Activated CD4-positive, alpha-beta T cell treated with anti-CD3 and anti-CD28 coated beads, Interleukin-2, amount 10 ng/mL, durations not matched to agents 7 days and 5 days (primary cell): ENCODE data around the gene NT5DC4. TPM values are rescaled to one million over a fixed set of nuclear protein-coding genes. Genes with fewer than 3 reads are reported as not detected.
"Not testable (repeated sequence)": the region's sequence is repeated elsewhere in the genome, so short reads cannot be mapped to it uniquely, and the experiment has no call there.

Experiments used
- CTCF ChIA-PET: fragments of 350-600 bp; sonication (Branson Sonifier 250); formaldehyde crosslinking; loops from one replicate; lab custom pipeline; 2021; ENCODE audit warnings: antibody characterized with exemption; lab: Charles Lee
- POLR2A ChIA-PET: fragments of 350-600 bp; sonication (Branson Sonifier 250); formaldehyde crosslinking; loops from one replicate; lab custom pipeline; 2021; ENCODE audit warnings: antibody characterized with exemption; lab: Charles Lee
- DNase-seq: peaks from one replicate; pipeline ENCODE4 v3.0.0-alpha.2; 2020
- H3K27ac Mint-ChIP-seq: one replicate; pipeline ENCODE4 v1.8.0; 2021; ENCODE audit warnings: mild to moderate bottlenecking, moderate library complexity, mixed read lengths
- H3K27me3 Mint-ChIP-seq: one replicate; pipeline ENCODE4 v1.8.0; 2021; ENCODE audit warnings: mixed read lengths
- H3K36me3 Mint-ChIP-seq: one replicate; pipeline ENCODE4 v1.8.0; 2021; ENCODE audit warnings: low read depth, mixed read lengths
- H3K4me1 Mint-ChIP-seq: one replicate; pipeline ENCODE4 v1.8.0; 2021; ENCODE audit warnings: mixed read lengths
- H3K4me3 Mint-ChIP-seq: one replicate; pipeline ENCODE4 v1.8.0; 2021; ENCODE audit warnings: mild to moderate bottlenecking, moderate library complexity, mixed read lengths
- H3K9me3 Mint-ChIP-seq: one replicate; pipeline ENCODE4 v1.8.0; 2021; ENCODE audit warnings: mixed read lengths
- total RNA-seq, 2 experiments: library from RNA; stranded (reverse); gene quantifications; one replicate each; pipeline ENCODE4 v1.2.3, GENCODE V29; 2021

NT5DC4 gene
- total RNA-seq, 2 experiments from 2014 or later: not detected

DNA sequence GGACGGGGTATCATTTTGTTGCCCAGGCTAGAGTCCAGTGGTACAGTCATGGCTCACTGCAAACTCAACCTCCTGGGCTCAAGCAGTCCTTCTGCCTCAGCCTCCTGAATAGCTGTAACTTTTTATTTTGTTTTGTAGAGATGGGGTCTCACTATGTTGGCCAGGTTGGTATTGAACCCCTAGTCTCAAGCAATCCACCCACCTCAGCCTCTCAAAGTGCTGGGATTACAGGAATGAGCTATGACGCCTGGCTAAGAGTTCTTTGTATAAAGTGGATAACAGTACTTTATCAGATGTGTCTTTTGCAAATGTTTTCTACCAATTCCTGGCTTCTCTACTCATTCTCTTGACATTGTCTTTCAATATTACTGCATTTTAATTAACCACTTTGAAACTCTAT lies 17.1 kb upstream of the NT5DC4 start:
- Mint-ChIP-seq H3K9me3 (no peaks in the 10 kb centered on the region), H3K4me1 (peaks cover 54% of the 10 kb centered on the region), H3K27me3 (peaks cover 24% of the 10 kb centered on the region), H3K27ac (no peak overlapping the region), H3K4me3 (no peak overlapping the region), H3K36me3 (no peaks in the 10 kb centered on the region)
- ChIA-PET POLR2A (no interaction called here), CTCF (interaction anchor here (0.6 to 5.1 kb wide), 4 partner anchors 12 to 77 kb away, joined by 3 to 27 read pairs (median 3); no protein-coding TSS in a partner anchor)
- no peak for DNase-seq

DNA sequence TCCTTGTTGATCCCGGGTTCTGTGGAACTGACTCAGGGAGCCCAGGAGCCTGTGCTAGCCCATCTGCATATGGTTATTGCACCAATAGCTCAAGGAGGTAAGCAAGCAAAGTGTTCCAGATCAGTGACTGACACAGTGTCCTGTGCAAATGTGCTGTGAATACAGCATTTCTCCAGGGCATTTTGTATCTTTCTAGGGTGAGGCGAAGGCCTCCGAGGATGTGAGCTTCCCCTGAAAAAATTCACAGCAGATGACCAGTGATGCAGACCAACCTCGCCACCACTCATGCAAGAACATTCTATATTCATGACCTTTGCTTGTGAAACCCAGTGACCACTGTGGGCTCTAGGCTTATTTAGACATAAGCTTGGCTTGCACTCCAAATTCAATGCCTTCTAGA lies 15.2 kb upstream of the NT5DC4 start:
- CTCF ChIA-PET: interaction anchor here (0.7 to 5.1 kb wide), 9 partner anchors 14 to 209 kb away, joined by 3 to 29 read pairs (median 4); no protein-coding TSS in a partner anchor
- Mint-ChIP-seq H3K9me3 (no peaks in the 10 kb centered on the region), H3K4me1 (peaks cover 53% of the 10 kb centered on the region), H3K4me3 (no peak overlapping the region), H3K27me3 (peaks cover 7% of the 10 kb centered on the region), H3K36me3 (no peaks in the 10 kb centered on the region), H3K27ac (no peak overlapping the region)
- no peak for DNase-seq
- POLR2A ChIA-PET: interaction anchor here (1.5 kb wide), 1 partner anchor 13 kb away, joined by 4 read pairs; no protein-coding TSS in a partner anchor

DNA sequence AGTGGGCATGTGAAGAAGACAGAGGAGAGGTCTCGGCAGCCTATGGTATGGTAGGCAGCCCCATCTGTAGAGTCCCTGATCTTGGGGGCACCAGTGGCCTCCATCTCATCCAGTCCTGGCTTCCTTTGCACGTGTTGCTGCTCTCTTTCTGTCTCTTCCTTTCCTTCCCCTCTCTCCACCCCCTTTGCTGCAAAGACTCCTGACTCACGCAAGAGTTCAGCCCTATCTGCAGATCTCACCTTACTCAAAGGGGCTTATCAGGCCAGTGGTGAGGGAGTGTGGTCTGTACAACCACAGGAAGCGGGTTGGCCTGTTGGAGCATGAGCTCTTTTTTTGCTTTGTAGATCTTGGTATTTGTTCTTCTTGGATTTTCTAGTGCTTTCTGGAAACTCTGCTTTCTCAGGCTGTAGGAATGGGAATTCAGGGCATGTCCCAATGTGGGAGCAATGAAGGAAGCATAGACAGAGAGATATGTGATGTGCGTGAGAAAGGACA lies 14.6 kb upstream of the NT5DC4 start:
- peak; percentile 88 for DNase-seq

DNA sequence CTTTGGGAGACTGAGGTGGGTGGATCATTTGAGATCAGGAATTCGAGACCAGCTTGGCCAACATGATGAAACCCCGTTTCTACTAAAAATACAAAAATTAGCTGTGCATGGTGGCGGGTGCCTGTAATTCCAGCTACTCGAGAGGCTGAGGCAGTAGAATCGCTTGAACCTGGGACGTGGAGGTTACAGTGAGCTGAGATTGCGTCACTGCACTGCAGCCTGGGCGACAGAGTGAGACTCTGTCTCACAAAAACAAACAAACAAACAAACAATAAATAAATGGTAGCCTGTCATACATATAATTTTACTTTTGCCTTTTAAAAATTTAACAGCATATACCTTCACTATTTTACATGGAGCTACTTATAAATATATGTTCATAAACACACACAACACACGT lies 13.9 kb upstream of the NT5DC4 start:
- peaks cover 50% of the 10 kb centered on the region for H3K4me1 Mint-ChIP-seq
- CTCF ChIA-PET: interaction anchor here (0.6 to 5.1 kb wide), 14 partner anchors 15 to 81 kb away, joined by 3 to 29 read pairs (median 4); partner anchors contain the start of gene SLC20A1
- peaks cover 12% of the 10 kb centered on the region for H3K27me3 Mint-ChIP-seq
- H3K36me3 Mint-ChIP-seq, DNase-seq, H3K27ac Mint-ChIP-seq, H3K9me3 Mint-ChIP-seq, H3K4me3 Mint-ChIP-seq: not testable (repeated sequence)
- POLR2A ChIA-PET: interaction anchor here (1.5 kb wide), 1 partner anchor 14 kb away, joined by 4 read pairs; no protein-coding TSS in a partner anchor

More for the DNA sequence above, 14.6 kb upstream of the NT5DC4 start:
- POLR2A ChIA-PET: interaction anchor here (1.5 kb wide), 1 partner anchor 14 kb away, joined by 4 read pairs; no protein-coding TSS in a partner anchor
- H3K4me1 Mint-ChIP-seq: peaks cover 52% of the 10 kb centered on the region
- no peaks in the 10 kb centered on the region for H3K36me3 Mint-ChIP-seq
- H3K27ac Mint-ChIP-seq: peak overlapping the region; percentile 38
- H3K27me3 Mint-ChIP-seq: peaks cover 11% of the 10 kb centered on the region
- H3K4me3 Mint-ChIP-seq: peak overlapping the region; percentile 17
- CTCF ChIA-PET: interaction anchor here (0.6 to 5.1 kb wide), 12 partner anchors 14 to 209 kb away, joined by 3 to 29 read pairs (median 4); partner anchors contain the start of gene SLC20A1
- no peaks in the 10 kb centered on the region for H3K9me3 Mint-ChIP-seq

DNA sequence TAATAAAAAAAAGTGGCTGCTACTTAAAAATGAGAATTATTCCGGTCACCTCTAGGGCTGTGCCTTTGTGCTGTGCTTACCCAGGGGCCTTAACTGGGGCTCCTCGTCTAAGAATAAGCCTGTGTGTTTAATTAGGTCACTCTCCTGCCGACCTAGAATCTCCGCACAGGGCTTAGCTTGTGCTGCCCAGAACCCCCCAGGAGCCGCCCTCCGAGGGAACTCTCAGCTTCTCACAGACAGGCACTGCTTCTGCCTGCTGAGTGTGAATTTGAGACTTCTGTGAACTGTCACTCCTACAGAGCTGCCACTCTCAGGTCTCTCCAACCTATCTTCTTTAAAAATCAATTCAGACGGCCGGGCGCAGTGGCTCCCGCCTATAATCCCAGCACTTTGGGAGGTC lies 11.9 kb upstream of the NT5DC4 start:
- H3K36me3 Mint-ChIP-seq: no peaks in the 10 kb centered on the region
- POLR2A ChIA-PET: interaction anchor here (0.5 kb wide), 1 partner anchor 60 kb away, joined by 3 read pairs; no protein-coding TSS in a partner anchor
- peaks cover 53% of the 10 kb centered on the region for H3K4me1 Mint-ChIP-seq
- no peak for DNase-seq
- H3K9me3 Mint-ChIP-seq: no peaks in the 10 kb centered on the region
- CTCF ChIA-PET: interaction anchor here (0.6 to 1.8 kb wide), 6 partner anchors 16 to 82 kb away, joined by 3 to 8 read pairs (median 4); no protein-coding TSS in a partner anchor
- H3K27me3 Mint-ChIP-seq: peaks cover 11% of the 10 kb centered on the region
- no peak overlapping the region for H3K27ac Mint-ChIP-seq
- no peak overlapping the region for H3K4me3 Mint-ChIP-seq

DNA sequence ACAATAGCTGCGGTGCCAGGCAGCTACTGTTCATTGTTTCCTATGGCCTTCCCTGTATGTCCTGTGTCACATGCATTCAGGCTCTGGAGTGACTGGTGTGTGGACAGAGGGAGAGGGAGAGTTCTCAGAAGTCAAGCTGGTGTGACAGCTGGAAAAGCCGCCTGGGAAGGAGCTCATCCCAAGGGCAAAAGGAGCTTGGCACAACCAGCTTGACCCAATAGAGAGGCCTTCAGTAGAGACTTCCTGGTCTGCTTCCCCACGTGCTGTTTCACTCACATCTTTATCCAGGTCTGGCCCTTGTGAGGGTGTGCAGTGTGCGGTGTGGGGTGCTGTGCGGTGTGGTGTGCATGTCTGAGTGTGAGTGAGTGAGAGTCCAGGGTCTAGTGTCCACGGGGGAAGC lies 11.1 kb upstream of the NT5DC4 start:
- H3K27ac Mint-ChIP-seq: no peak overlapping the region
- no peak overlapping the region for H3K4me3 Mint-ChIP-seq
- no peak for DNase-seq
- POLR2A ChIA-PET: interaction anchor here (0.5 kb wide), 1 partner anchor 59 kb away, joined by 3 read pairs; no protein-coding TSS in a partner anchor
- H3K36me3 Mint-ChIP-seq: no peaks in the 10 kb centered on the region
- H3K4me1 Mint-ChIP-seq: peaks cover 53% of the 10 kb centered on the region
- CTCF ChIA-PET: interaction anchor here (0.6 to 1.8 kb wide), 7 partner anchors 17 to 455 kb away, joined by 3 to 8 read pairs (median 3); no protein-coding TSS in a partner anchor
- H3K27me3 Mint-ChIP-seq: peaks cover 11% of the 10 kb centered on the region
- no peaks in the 10 kb centered on the region for H3K9me3 Mint-ChIP-seq

DNA sequence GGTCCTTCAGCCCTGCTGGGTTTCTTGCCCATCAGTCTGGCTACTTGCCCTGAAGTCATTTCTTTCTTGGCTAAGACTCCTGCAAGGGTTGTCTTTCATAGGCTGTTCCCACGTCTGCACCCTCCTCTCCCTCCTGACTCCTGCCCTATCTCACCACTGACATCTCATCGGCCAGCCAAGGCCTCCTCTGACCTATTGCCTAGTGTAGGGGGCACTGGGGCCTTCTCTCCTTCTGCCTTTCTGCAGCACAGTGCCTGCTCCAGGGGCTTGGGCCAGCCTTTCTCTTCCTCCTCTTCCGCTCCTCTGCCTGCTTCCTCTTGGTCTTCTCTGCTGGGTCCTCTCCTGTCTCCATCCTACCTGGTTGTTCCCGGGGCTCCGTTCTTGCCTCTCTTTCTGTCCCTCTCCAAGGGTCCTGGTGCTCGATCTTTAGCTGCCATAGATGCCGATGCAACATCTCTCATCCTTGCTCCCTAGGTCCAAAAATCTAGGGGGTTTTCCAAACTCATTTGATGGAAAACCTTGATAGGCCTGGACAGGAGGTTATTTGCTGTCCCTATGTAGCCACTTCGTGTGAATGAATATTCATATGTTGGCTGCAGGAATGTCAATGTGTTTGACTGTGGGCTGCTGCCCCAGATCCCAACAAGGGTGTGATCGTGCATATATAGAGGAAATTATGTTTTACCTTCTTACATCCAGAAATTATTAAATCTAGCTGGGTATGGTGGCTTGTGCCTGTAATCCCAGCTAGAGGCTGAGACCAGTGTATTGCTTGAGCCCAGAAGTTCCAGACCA lies 9.7 kb upstream of the NT5DC4 start:
- no peak overlapping the region for H3K4me3 Mint-ChIP-seq
- CTCF ChIA-PET: interaction anchor here (0.9 to 3.6 kb wide), 5 partner anchors 13 to 84 kb away, joined by 3 to 23 read pairs (median 5); no protein-coding TSS in a partner anchor
- H3K36me3 Mint-ChIP-seq: no peaks in the 10 kb centered on the region
- no peak for DNase-seq
- H3K27me3 Mint-ChIP-seq: peaks cover 17% of the 10 kb centered on the region
- peaks cover 41% of the 10 kb centered on the region for H3K4me1 Mint-ChIP-seq
- POLR2A ChIA-PET: no interaction called here
- H3K27ac Mint-ChIP-seq: no peak overlapping the region
- no peaks in the 10 kb centered on the region for H3K9me3 Mint-ChIP-seq

DNA sequence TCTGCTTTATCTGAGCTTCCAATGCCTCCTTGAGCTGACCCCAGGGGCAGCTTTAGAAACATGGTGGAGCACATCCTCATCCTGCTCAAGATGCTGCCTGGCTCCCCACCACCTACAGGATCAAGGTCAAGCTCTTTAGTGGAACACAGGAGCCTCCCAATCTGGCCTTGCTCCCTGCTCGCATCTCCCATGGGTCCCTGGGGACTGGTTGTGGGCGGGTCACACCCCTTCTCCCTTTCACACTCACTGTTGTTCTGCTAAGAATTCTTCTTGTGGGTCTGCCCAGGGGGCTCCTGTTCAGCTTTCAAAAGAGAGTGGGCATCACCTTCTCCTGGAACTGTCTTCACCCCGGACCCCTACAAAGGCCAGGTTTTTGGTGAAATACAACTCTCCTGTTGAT lies 8.4 kb upstream of the NT5DC4 start:
- CTCF ChIA-PET: interaction anchor here (0.9 to 3.6 kb wide), 5 partner anchors 12 to 86 kb away, joined by 3 to 23 read pairs (median 6); no protein-coding TSS in a partner anchor
- POLR2A ChIA-PET: interaction anchor here (0.6 kb wide), 1 partner anchor 87 kb away, joined by 3 read pairs; no protein-coding TSS in a partner anchor
- Mint-ChIP-seq H3K27ac (no peak overlapping the region), H3K27me3 (peaks cover 19% of the 10 kb centered on the region), H3K4me3 (no peak overlapping the region), H3K4me1 (peaks cover 28% of the 10 kb centered on the region), H3K9me3 (peaks cover 2% of the 10 kb centered on the region), H3K36me3 (no peaks in the 10 kb centered on the region)
- no peak for DNase-seq

DNA sequence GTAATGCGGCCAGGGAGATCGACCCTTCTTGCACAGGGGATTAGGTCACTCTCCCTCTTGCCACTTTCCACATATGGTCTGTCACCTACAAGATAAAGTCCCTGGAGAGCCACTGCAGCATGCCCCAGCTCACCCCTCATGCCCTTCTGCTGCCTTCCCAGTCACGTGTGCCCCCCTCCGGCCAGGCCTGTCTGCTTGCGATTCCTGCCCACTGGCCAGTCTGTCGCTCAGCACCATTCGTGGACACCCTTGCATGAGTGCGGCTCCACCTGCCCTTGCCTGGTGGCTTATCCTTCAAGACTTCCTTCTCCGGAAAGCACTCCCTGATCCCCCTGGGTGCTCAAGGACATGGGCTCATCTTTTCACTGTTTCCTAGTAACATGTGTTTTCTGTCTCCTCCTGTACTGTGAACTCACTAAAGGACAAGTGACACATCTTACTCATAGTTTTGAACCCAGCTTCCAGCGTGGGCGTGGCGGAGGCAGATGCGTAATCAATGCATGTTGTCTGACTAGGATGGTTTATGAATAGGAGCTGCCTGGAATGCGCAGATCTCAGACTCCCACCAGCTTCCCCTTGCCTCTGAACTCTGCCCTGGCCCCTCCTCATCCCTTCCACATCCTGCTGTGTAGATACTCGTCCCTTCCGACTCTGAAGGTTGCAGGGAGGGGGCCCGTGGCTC lies 7.8 kb upstream of the NT5DC4 start:
- Mint-ChIP-seq H3K27ac (no peak overlapping the region), H3K9me3 (peaks cover 4% of the 10 kb centered on the region), H3K27me3 (peaks cover 21% of the 10 kb centered on the region), H3K4me3 (no peak overlapping the region), H3K4me1 (peaks cover 22% of the 10 kb centered on the region), H3K36me3 (no peaks in the 10 kb centered on the region)
- CTCF ChIA-PET: interaction anchor here (0.5 to 3.6 kb wide), 7 partner anchors 10 to 446 kb away, joined by 3 to 23 read pairs (median 4); no protein-coding TSS in a partner anchor
- POLR2A ChIA-PET: interaction anchor here (0.6 kb wide), 1 partner anchor 88 kb away, joined by 3 read pairs; no protein-coding TSS in a partner anchor
- no peak for DNase-seq

DNA sequence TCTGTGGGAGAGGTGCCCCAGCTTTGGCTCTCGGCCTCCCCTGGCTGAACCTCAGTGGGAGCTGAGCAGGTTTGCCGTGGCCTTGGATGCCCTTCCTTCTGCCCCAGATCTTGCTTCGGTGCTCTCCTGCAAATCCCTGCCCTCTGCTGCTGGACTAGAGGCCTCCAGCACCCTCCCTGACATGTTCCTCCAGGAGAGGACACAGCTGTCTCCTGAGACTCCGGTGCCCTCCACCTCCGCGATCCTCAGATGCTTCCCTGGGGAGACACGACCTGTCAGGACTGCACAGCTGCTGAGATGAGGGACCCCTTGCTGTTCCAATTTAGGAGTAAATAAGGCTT lies 7.3 kb upstream of the NT5DC4 start:
- peaks cover 4% of the 10 kb centered on the region for H3K9me3 Mint-ChIP-seq
- ChIA-PET POLR2A (no interaction called here), CTCF (interaction anchor here (0.9 to 3.6 kb wide), 6 partner anchors 11 to 35 kb away, joined by 3 to 23 read pairs (median 5); no protein-coding TSS in a partner anchor)
- H3K4me1 Mint-ChIP-seq: peaks cover 17% of the 10 kb centered on the region
- no peak overlapping the region for H3K27ac Mint-ChIP-seq
- H3K36me3 Mint-ChIP-seq: no peaks in the 10 kb centered on the region
- H3K4me3 Mint-ChIP-seq: no peak overlapping the region
- H3K27me3 Mint-ChIP-seq: peaks cover 22% of the 10 kb centered on the region
- no peak for DNase-seq

DNA sequence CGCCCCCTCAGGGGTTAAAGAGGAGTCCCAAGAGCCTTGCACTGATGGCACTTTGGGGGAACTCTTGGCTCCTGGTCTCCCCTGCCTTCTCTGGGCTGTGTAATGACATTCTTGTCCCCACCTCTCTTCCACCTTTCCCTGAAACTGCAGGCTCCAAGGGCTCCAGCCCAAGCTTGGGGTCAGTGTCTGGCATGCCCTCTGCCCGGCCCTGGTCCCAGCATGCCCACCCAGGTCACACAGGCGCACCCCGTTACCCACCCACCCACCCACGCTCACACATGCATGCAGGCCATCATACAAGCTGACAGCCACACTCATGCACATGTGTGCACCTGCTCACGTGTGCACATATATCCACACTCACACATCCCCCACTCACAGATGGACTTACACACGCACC lies 6.9 kb upstream of the NT5DC4 start:
- Mint-ChIP-seq H3K4me1 (peaks cover 14% of the 10 kb centered on the region), H3K27me3 (peaks cover 25% of the 10 kb centered on the region), H3K36me3 (no peaks in the 10 kb centered on the region), H3K27ac (no peak overlapping the region), H3K9me3 (peaks cover 4% of the 10 kb centered on the region), H3K4me3 (no peak overlapping the region)
- CTCF ChIA-PET: interaction anchor here (0.9 to 3.6 kb wide), 4 partner anchors 10 to 35 kb away, joined by 3 to 23 read pairs (median 9); no protein-coding TSS in a partner anchor
- POLR2A ChIA-PET: no interaction called here
- no peak for DNase-seq

DNA sequence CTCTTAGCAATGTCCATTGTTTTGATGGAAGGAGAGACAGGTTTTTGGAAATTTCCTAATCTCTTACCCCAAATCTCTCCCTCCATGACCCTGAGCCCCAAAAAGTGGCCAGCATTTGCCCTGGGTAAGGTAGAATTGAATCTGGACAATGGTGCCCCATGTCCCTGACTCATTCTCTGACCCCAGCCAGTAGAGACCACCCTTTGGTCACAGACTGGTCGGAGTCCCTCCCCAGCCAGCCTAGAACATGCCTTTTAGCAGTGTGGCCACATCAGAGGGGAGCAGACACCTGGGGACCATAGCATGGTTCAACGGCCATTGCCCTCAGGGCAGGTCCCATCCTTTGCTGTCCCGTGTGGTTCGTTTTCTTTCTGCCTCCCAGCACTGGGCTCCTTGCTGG lies 6.5 kb upstream of the NT5DC4 start:
- ChIA-PET CTCF (interaction anchor here (3.6 kb wide), 1 partner anchor 12 kb away, joined by 23 read pairs; no protein-coding TSS in a partner anchor), POLR2A (no interaction called here)
- no peak overlapping the region for H3K4me3 Mint-ChIP-seq
- H3K4me1 Mint-ChIP-seq: peaks cover 11% of the 10 kb centered on the region
- peaks cover 4% of the 10 kb centered on the region for H3K9me3 Mint-ChIP-seq
- H3K36me3 Mint-ChIP-seq: no peaks in the 10 kb centered on the region
- H3K27me3 Mint-ChIP-seq: peaks cover 25% of the 10 kb centered on the region
- H3K27ac Mint-ChIP-seq: no peak overlapping the region
- DNase-seq: no peak
